H9 (cell line): ENCODE results near the gene ST3GAL6. TPM values are rescaled to one million over a fixed set of nuclear protein-coding genes. Genes with fewer than 3 reads are reported as not detected.

Experiments used
- DNase-seq: peaks from one replicate; pipeline ENCODE4 v3.0.0-alpha.2; 2017
- H2AFZ ChIP-seq: one replicate; pipeline ENCODE4 v1.6.1; 2013; ENCODE audit warnings: mild to moderate bottlenecking, low read length, control low read depth, moderate library complexity
- H2AK5ac ChIP-seq: 2 replicates; pipeline ENCODE4 v1.6.1; 2013; ENCODE audit warnings: low read length, control low read depth, mixed read lengths; ENCODE audit not compliant: insufficient read length
- H2BK120ac ChIP-seq: one replicate; pipeline ENCODE4 v1.6.1; 2013; ENCODE audit warnings: low read depth, mild to moderate bottlenecking, low read length, control low read depth, inconsistent platforms; ENCODE audit not compliant: poor library complexity, severe bottlenecking
- H2BK12ac ChIP-seq: 2 replicates; pipeline ENCODE4 v1.6.1; 2013; ENCODE audit warnings: low read length, control low read depth, mixed read lengths, low read depth; ENCODE audit not compliant: insufficient read length
- H2BK15ac ChIP-seq: 2 replicates; pipeline ENCODE4 v1.6.1; 2013; ENCODE audit warnings: low read depth, low read length, control low read depth
- H2BK20ac ChIP-seq: one replicate; pipeline ENCODE4 v1.6.1; 2013; ENCODE audit warnings: low read depth, mild to moderate bottlenecking, low read length, control low read depth, inconsistent platforms; ENCODE audit not compliant: poor library complexity, severe bottlenecking
- H2BK5ac ChIP-seq: 2 replicates; pipeline ENCODE4 v1.6.1; 2013; ENCODE audit warnings: low read length, control low read depth, mixed read lengths; ENCODE audit not compliant: insufficient read length
- H3K14ac ChIP-seq: 2 replicates; pipeline ENCODE4 v1.6.1; 2013; ENCODE audit warnings: low read length, control low read depth; ENCODE audit not compliant: insufficient read depth
- H3K18ac ChIP-seq: 2 replicates; pipeline ENCODE4 v1.6.1; 2013; ENCODE audit warnings: low read depth, mild to moderate bottlenecking, mixed read lengths, low read length, control low read depth; ENCODE audit not compliant: insufficient read length
- H3K23ac ChIP-seq: 2 replicates; pipeline ENCODE4 v1.6.1; 2013; ENCODE audit warnings: low read length, control low read depth, mixed read lengths, low read depth; ENCODE audit not compliant: insufficient read length
- H3K23me2 ChIP-seq: 2 replicates; pipeline ENCODE4 v1.6.1; 2013; ENCODE audit warnings: low read depth, mild to moderate bottlenecking, mixed read lengths, low read length, control low read depth; ENCODE audit not compliant: insufficient read length, poor library complexity, severe bottlenecking
- H3K27ac ChIP-seq: 2 replicates; pipeline ENCODE4 v1.5.1; 2013; ENCODE audit warnings: low read length, control low read depth, mixed read lengths, low read depth; ENCODE audit not compliant: insufficient read length
- H3K27me3 ChIP-seq: 2 replicates; pipeline ENCODE4 v1.6.1; 2013; ENCODE audit warnings: low read length, control low read depth, inconsistent platforms; ENCODE audit not compliant: insufficient read depth
- H3K4ac ChIP-seq: 2 replicates; pipeline ENCODE4 v1.6.1; 2013; ENCODE audit warnings: low read depth, mild to moderate bottlenecking, control low read depth, inconsistent platforms, low read length, moderate library complexity
- H3K4me1 ChIP-seq: 2 replicates; pipeline ENCODE4 v1.6.1; 2013; ENCODE audit warnings: low read length, control low read depth, inconsistent platforms; ENCODE audit not compliant: insufficient read depth
- H3K4me2 ChIP-seq: 2 replicates; pipeline ENCODE4 v1.6.1; 2013; ENCODE audit warnings: low read length, control low read depth, mixed read lengths; ENCODE audit not compliant: insufficient read length, insufficient read depth
- H3K56ac ChIP-seq: 2 replicates; pipeline ENCODE4 v1.6.1; 2013; ENCODE audit warnings: low read depth, mild to moderate bottlenecking, mixed read lengths, low read length, control low read depth; ENCODE audit not compliant: insufficient read length
- H3K79me1 ChIP-seq: 2 replicates; pipeline ENCODE4 v1.6.1; 2013; ENCODE audit warnings: low read depth, mild to moderate bottlenecking, moderate library complexity, low read length, control low read depth, inconsistent platforms; ENCODE audit not compliant: insufficient read depth, poor library complexity, severe bottlenecking
- H3K79me2 ChIP-seq: 2 replicates; pipeline ENCODE4 v1.6.1; 2013; ENCODE audit warnings: low read length, control low read depth, inconsistent platforms; ENCODE audit not compliant: insufficient read depth
- H3K9ac ChIP-seq: 2 replicates; pipeline ENCODE4 v1.6.1; 2013; ENCODE audit warnings: low read length, control low read depth, mixed read lengths; ENCODE audit not compliant: insufficient read length; ENCODE audit errors: extremely low read depth
- H3K9me3 ChIP-seq: one replicate; pipeline ENCODE4 v1.6.1; 2013; ENCODE audit warnings: low read depth, low read length, inconsistent platforms; ENCODE audit not compliant: control insufficient read depth
- H3T11ph ChIP-seq: one replicate; pipeline ENCODE4 v1.6.1; 2013; ENCODE audit warnings: mild to moderate bottlenecking, low read length, control low read depth, inconsistent platforms
- H4K20me1 ChIP-seq: one replicate; pipeline ENCODE4 v1.6.1; 2013; ENCODE audit not compliant: control insufficient read depth, insufficient read length, insufficient read depth
- H4K5ac ChIP-seq: 2 replicates; pipeline ENCODE4 v1.6.1; 2013; ENCODE audit warnings: low read depth, mild to moderate bottlenecking, mixed read lengths, low read length, control low read depth; ENCODE audit not compliant: insufficient read length
- H4K8ac ChIP-seq: replicated peaks from 2 replicates; pipeline ENCODE4 v1.6.1; 2013; ENCODE audit warnings: low read length, control low read depth, mixed read lengths, low read depth; ENCODE audit not compliant: insufficient read length
- H4K91ac ChIP-seq: 2 replicates; pipeline ENCODE4 v1.6.1; 2013; ENCODE audit warnings: low read depth, mild to moderate bottlenecking, moderate library complexity, mixed read lengths, low read length, control low read depth; ENCODE audit not compliant: insufficient read length
- H3K27ac Mint-ChIP-seq, 3 experiments: 2 replicates in 2 of 3; 3 replicates in 1 of 3; pipeline ENCODE4 v1.8.0; 2020 to 2021; ENCODE audit warnings: mixed read lengths in 3 of 3, mild to moderate bottlenecking in 1 of 3, moderate library complexity in 1 of 3
- H3K27me3 Mint-ChIP-seq: 2 replicates; pipeline ENCODE4 v1.8.0; 2021; ENCODE audit warnings: low read depth, mild to moderate bottlenecking, moderate library complexity, mixed read lengths
- H3K36me3 Mint-ChIP-seq, 3 experiments: 2 replicates in 2 of 3; 3 replicates in 1 of 3; pipeline ENCODE4 v1.8.0; 2020 to 2021; ENCODE audit warnings: low read depth in 3 of 3, mixed read lengths in 3 of 3; ENCODE audit not compliant: insufficient read depth in 1 of 3
- H3K4me1 Mint-ChIP-seq, 2 experiments: 2 replicates each; pipeline ENCODE4 v1.8.0; 2020; ENCODE audit warnings: mixed read lengths in 2 of 2
- H3K4me3 Mint-ChIP-seq, 2 experiments: 2 replicates in 1 of 2; 3 replicates in 1 of 2; pipeline ENCODE4 v1.8.0; 2020 to 2021; ENCODE audit warnings: mild to moderate bottlenecking in 2 of 2, mixed read lengths in 2 of 2, moderate library complexity in 1 of 2
- H3K9me3 Mint-ChIP-seq, 2 experiments: 2 replicates in 1 of 2; 3 replicates in 1 of 2; pipeline ENCODE4 v1.8.0; 2020; ENCODE audit warnings: mild to moderate bottlenecking in 2 of 2, mixed read lengths in 2 of 2, moderate library complexity in 1 of 2
- WGBS: extraction: QIAGEN DNeasy Blood & Tissue Kit; methylation state at CpG from one replicate; pipeline ENCODE4 v1.1.7; 2013; ENCODE audit warnings: missing lambda C conversion rate, low lambda C conversion rate, mixed read lengths; ENCODE audit not compliant: insufficient read length; ENCODE audit errors: extremely low coverage; 5-methylcytosine and 5-hydroxymethylcytosine counted together
- total RNA-seq: library from RNA; stranded (reverse); gene quantifications from 2 replicates; pipeline ENCODE4 v1.2.1, GENCODE V29; 2021
- TF ChIP-seq, protein P1 (sequence below): fragments of 200-600 bp; sonication (generic); conservative IDR thresholded peaks from 3 replicates; pipeline ENCODE4 v1.8.0; 2021; ENCODE audit warnings: antibody characterized with exemption, mild to moderate bottlenecking

ST3GAL6 gene
- total RNA-seq, 1 experiment from 2014 or later = 6.4 TPM

DNA sequence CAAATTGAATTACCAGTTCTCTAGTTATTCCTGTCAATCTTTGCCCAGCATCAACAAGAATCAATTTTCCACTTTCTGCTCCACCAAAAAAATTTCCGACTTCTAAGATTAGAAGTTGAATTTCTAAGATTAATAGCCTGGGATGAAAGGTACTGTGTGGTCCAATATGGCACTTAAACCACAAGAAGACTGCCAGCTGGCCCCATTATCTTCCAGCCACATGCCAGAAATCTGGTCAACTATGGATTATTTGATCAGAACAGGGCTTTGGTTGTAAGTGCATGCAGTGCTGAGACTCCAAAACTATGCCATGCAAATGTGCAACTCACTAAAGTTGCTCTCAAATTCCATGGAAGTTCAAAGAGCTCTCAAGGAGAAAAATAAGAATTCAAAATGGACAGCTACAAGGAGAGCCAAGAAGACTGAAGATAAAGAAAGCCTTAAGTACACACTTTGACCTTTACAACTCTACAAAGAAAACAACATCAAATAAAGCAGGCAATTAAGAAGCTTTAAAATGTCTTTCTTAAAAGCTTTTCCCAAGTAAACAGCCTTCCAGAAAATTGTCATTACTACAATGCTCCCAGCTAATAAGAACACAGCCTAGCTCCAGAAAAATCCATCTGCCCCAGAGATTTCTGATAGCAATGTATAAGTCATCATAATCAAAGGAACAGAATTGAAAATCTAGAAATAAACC lies 64.2 kb downstream of the ST3GAL6 start:
- no peak overlapping the region for H4K91ac ChIP-seq
- DNase-seq = no peak
- Mint-ChIP-seq H3K27me3 (no peaks in the 10 kb centered on the region), H3K9me3 (peaks cover 20 to 27% of the 10 kb centered on the region in 2 experiments), H3K27ac (peak overlapping the region in 2 of 3 experiments; percentile 4 to 52; a peak in 3 of 7 replicates), H3K4me1 (no peaks in the 10 kb centered on the region), H3K36me3 (peaks cover 17 to 47% (median 32%) of the 10 kb centered on the region in 3 experiments), H3K4me3 (no peak overlapping the region)
- no peak overlapping the region for H3K14ac ChIP-seq
- no peaks in the 10 kb centered on the region for H3K79me2 ChIP-seq
- no peaks in the 10 kb centered on the region for H3K79me1 ChIP-seq
- no peak overlapping the region for H2BK120ac ChIP-seq
- H3K9ac ChIP-seq = no peak overlapping the region
- no peak overlapping the region for H2BK12ac ChIP-seq
- H3K23ac ChIP-seq = no peak overlapping the region
- no peak overlapping the region for H4K8ac ChIP-seq
- H3K18ac ChIP-seq = no peak overlapping the region
- no CpG with 5 or more reads among the region's 1 CpG for WGBS
- H2BK20ac ChIP-seq = no peak overlapping the region
- no peaks in the 10 kb centered on the region for H4K20me1 ChIP-seq
- TF ChIP-seq, protein P1, sequence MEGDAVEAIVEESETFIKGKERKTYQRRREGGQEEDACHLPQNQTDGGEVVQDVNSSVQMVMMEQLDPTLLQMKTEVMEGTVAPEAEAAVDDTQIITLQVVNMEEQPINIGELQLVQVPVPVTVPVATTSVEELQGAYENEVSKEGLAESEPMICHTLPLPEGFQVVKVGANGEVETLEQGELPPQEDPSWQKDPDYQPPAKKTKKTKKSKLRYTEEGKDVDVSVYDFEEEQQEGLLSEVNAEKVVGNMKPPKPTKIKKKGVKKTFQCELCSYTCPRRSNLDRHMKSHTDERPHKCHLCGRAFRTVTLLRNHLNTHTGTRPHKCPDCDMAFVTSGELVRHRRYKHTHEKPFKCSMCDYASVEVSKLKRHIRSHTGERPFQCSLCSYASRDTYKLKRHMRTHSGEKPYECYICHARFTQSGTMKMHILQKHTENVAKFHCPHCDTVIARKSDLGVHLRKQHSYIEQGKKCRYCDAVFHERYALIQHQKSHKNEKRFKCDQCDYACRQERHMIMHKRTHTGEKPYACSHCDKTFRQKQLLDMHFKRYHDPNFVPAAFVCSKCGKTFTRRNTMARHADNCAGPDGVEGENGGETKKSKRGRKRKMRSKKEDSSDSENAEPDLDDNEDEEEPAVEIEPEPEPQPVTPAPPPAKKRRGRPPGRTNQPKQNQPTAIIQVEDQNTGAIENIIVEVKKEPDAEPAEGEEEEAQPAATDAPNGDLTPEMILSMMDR = no peak
- H3K9me3 ChIP-seq = no peaks in the 10 kb centered on the region
- H2BK15ac ChIP-seq = no peak overlapping the region
- H3K4me1 ChIP-seq = no peaks in the 10 kb centered on the region; the same call in 1 of the 2 replicates
- no peak overlapping the region for H3T11ph ChIP-seq
- no peaks in the 10 kb centered on the region for H3K27me3 ChIP-seq
- no peak overlapping the region for H2AK5ac ChIP-seq
- H2AFZ ChIP-seq = no peak overlapping the region
- no peak overlapping the region for H3K56ac ChIP-seq
- H3K4me2 ChIP-seq = no peak overlapping the region
- no peak overlapping the region for H4K5ac ChIP-seq
- no peak overlapping the region for H3K27ac ChIP-seq
- H2BK5ac ChIP-seq = no peak overlapping the region
- no peaks in the 10 kb centered on the region for H3K23me2 ChIP-seq
- H3K4ac ChIP-seq = no peak overlapping the region
